Measurements from ENCODE around the gene MMADHC.

DNA sequence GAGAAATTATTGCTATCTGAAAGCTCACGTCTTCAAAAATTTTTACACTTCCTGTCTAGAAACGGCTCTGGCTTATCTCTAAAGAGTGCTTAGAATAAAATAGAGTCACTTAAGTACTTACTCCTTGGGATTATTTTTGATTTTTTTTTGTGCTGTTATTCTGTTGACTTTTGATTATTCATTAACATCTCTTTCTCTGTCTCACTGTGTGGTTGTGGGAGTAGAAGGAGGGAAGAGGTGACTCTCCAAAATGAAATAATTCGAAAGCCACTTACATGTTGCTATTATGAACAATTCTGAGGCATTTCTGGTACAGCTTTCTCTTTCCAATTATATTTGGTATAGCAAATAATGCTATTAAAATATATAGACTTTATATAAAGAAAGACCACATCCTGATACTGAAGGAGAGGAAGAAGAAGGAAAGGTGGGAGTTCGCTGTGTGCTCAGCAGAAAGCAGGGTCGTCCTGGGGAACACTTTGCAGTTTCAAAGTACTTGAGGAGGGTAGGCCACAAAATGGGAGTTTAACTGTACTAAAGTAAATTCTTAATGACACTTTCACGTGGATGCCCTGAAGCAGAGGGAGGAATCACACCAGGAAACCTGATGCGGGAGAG is 9.6 kb upstream of the MMADHC start:
- TF ChIP-seq, protein P1, sequence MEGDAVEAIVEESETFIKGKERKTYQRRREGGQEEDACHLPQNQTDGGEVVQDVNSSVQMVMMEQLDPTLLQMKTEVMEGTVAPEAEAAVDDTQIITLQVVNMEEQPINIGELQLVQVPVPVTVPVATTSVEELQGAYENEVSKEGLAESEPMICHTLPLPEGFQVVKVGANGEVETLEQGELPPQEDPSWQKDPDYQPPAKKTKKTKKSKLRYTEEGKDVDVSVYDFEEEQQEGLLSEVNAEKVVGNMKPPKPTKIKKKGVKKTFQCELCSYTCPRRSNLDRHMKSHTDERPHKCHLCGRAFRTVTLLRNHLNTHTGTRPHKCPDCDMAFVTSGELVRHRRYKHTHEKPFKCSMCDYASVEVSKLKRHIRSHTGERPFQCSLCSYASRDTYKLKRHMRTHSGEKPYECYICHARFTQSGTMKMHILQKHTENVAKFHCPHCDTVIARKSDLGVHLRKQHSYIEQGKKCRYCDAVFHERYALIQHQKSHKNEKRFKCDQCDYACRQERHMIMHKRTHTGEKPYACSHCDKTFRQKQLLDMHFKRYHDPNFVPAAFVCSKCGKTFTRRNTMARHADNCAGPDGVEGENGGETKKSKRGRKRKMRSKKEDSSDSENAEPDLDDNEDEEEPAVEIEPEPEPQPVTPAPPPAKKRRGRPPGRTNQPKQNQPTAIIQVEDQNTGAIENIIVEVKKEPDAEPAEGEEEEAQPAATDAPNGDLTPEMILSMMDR (conservative IDR thresholded peaks at IDR 0.05): no peak
- TF ChIP-seq EZH2 (IDR thresholded peaks at IDR 0.05; ENCODE audit: low read depth): no peak

Measured in PC-9 (cell line).